NCI-H774 (cell line): ENCODE results near the gene FRMD4B.

Experiments
- DNase-seq: peaks from one replicate; lab custom pipeline; 2025; lab: John Stamatoyannopoulos, UW

FRMD4B gene

GRCh38 chr3:69174871-69175737 is 210.8 kb downstream of the FRMD4B start:
- no peak for DNase-seq

DNA sequence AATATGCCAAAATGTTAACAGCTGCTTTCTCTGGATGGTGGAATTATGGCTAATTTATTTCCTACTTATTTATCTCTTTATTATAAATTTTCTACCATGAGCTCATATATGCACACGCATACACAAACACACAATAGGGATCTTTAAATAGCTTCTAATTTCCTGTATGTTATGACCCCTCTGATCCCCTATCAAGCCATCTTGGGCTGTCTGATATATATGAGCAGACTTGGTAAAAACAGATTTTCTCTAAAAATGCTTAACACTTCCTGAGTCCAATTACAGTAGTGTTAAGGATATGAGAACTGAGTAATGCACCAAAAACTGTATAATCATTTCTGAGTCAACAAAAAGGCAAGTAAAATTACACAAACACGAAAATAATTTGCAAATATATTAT is 211.4 kb downstream of the FRMD4B start:
- no peak for DNase-seq

GRCh38 chr3:69172058-69172457 is 213.8 kb downstream of the FRMD4B start:
- no peak for DNase-seq

GRCh38 chr3:69166446-69166845 is 219.4 kb downstream of the FRMD4B start:
- DNase-seq = no peak

GRCh38 chr3:69165744-69166143 is 220.1 kb downstream of the FRMD4B start:
- DNase-seq = no peak

- DNase-seq = no peak
Measured at GRCh38 chr3:69164296-69164695, 221.6 kb downstream of the FRMD4B start.

DNA sequence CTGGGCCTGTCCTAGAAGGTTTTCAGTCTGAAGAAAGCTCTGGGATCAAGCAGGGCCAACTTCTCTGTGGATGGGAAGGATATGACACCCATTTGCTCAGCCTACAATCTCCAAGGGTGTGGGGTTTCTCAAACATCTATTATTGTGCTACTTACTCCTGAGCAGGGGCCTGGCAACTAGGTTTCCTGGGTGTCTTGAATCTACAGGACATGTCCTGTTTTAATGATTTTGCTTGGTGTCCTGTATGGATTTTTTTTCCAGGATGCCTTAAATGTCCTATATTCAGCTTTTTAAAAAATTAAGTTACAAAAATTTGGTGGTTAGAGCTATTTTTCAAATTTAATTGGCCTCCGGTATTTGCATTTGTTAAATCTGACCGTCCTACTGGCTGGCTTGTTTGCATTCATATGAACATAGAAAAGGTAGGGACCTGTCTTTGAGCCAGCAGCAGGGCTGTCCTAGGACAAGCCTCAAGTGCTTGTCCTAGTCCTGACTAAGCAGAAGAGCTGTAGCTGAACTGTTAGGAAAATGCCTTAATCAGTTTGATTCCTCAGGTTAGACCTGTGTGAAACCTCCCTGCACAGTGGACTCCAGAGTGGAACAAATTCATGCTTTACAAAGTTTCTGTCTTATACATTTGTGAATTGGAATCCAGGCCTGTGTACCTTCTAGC is 223.4 kb downstream of the FRMD4B start:
- no peak for DNase-seq

GRCh38 chr3:69161587-69162307 is 224.1 kb downstream of the FRMD4B start:
- peak; percentile 2 for DNase-seq

DNA sequence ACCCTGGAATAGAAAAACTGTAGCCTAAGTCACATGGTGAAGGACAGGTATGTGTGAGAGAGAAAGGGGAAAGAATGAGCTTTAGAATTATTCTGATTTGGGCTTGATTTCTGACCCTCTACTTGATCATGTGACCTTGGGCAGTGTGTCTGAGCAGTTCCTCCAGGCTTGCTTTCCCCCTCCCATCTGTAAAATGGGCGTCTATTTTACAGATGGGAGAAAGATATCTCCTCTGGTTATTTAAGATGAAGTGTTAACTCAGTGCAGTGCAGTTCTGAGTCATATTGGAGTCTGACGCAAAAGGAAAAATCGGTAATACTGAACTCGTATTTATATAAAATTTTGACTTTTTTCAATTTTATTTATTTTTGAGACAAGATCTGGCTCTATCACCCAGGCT is 225.4 kb downstream of the FRMD4B start:
- DNase-seq = no peak

DNA sequence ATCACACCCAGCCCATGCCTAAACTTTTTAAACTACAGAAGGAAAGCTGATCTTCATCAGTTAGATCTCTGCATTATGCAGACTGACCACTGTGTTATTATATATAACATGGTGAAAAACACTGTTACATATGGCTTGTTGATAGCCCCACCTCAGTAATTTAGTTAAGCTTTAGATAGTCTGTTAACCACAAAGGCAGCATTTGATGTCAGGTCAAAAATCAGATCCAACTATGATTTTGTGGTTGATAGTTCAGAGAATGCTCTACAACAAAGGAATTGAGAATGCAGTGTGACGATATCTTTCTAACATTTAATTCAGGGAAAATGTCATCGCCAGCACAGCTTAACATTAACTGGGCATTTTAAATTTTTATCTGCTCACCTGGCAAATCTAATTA is 225.8 kb downstream of the FRMD4B start:
- no peak for DNase-seq

GRCh38 chr3:69149586-69149985 is 236.3 kb downstream of the FRMD4B start:
- DNase-seq = no peak

DNA sequence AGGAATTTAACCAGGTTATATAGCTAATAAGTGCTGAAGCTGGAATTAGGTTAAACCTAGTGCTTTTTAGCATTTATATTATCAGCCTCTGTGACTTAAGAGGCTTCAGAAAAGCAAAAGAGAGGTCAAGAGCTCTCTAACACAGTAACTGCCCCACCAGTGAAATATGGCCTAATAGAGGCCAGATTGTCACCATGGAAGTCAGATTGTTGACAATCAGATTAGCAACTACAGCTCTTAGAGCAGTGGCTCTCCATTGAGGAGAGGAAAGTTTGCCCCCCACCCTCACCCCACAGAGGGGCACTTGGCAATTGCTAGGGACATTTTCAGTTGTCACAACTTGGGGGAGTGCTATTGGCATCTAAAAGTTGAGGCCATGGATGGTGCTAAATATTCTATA is 240.2 kb downstream of the FRMD4B start:
- no peak for DNase-seq

DNA sequence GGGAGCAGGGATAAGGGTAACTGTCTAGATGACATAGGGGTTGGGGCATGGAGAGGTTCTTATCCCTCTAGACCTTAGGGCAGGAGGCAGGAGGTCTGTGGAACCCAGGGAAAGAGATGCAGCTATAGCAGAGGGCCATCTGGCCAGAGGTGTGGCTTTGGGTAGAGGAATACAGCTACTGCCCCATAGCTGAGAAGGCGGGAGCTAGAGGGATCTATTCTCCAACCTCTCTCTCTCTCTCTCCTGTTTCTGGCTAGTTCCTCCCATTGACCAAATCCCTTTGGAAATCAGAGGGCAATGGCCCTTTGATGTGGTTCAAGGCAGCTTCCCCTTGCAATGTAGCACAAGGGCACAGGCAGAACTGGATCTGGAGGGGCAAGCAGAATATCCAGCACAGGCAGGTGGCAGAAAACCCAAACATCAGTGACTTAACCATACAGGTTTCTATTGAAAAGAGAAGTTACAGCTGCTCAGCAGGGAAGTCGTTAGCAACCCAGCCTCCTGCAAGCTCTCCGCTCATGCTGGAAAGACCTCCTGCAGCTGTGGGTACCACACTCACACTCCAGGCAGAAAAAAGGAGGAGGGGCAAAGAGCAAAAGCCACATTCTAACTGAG is 241.2 kb downstream of the FRMD4B start:
- DNase-seq = peak; percentile 1

- DNase-seq = no peak
Measured at GRCh38 chr3:69143612-69144011, 242.3 kb downstream of the FRMD4B start.

DNA sequence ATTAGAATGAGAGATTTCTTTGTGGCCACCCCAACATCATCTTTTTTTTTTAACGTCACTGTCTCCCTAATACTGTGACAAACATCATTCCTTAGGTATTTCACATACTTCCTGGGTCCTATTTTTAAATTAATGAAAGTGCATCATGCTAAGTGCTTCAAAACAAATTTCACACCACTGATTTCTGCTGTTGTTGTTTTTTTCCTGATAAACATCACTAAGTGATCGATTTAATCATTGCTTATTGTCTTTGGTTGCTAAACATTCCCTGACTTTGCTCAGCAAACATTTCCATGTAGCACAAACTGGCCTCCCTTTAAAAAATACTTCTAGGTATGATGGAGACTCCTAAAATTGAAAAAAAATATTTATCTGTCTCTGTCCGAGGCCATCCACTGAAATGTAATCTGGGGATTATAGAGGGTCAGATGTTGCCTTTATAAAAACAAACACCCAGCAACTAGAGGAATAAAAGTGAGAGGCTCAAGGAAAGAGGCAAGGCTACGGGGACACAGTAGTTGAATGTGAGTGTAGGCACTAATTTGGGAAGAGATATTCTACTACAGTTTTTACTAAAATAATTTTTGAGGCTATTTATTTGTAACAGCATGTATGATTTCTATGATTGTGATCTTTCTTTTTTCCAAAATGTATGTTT is 243.0 kb downstream of the FRMD4B start:
- DNase-seq = no peak

DNA sequence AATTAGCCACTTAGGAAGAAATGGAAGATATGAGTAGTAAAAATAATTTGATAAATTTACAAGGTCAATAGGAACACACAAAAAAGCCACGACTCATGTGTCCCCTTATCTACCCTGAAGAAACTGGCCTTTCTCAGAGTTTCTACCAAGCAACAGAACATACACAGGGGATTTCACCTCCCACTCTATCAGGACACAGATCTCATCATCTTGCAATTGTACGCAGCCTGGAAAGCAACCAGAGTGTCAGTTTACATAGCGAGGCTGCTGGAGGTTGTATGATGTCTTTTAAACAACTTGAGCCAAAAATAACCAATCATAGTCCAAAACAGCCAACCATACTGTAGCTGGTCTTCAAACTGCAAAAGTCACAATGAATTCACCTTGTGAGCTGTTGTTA is 243.8 kb downstream of the FRMD4B start:
- DNase-seq = no peak

GRCh38 chr3:69141313-69141712 is 244.6 kb downstream of the FRMD4B start:
- no peak for DNase-seq

DNA sequence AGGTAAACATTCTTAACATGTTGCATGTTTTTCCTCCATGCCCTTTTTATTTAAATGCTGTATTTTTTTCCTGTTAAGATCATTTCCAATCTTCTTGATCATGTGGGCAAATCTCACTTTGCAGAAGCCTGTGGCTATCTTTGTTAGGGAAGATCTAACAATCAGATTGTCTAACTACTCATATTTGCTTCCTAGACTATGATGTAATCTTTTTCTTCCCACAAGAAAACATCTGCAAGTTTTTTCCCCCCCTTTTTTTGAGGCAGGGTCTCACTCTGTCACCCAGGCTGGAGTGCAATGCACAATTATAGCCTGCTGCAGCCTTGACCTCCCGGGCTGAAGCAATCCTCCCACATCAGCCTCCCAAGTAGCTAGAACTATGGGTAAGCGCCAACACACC is 248.5 kb downstream of the FRMD4B start:
- no peak for DNase-seq

GRCh38 chr3:69137005-69137404 is 248.9 kb downstream of the FRMD4B start:
- no peak for DNase-seq

- no peak for DNase-seq
Measured at GRCh38 chr3:69130689-69131088, 255.2 kb downstream of the FRMD4B start.

DNA sequence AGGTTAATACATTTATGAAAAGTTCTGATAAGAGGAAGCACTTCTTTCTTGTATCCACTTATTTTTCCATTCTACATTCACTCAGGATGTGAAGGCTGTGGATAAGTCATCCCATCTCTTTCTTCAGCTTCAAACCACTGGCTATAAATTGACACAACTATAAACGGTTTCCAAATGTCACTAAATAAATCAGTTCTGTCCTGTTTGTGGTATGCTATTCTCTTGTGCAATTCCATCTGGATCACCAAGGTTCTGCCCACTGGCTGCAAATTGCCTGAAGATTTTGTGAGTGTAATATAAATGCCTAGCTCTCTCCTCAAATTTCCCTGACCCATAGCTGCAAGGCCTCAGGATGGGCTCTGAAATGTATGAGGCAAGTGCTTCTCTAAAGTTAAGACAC is 256.4 kb downstream of the FRMD4B start:
- DNase-seq = no peak

GRCh38 chr3:69128509-69128908 is 257.4 kb downstream of the FRMD4B start:
- no peak for DNase-seq
